COLO668 (cell line): ENCODE data around the gene PELI2.

Experiments used
- DNase-seq: peaks from one replicate; lab custom pipeline; 2025; ENCODE audit not compliant: unreplicated experiment; lab: John Stamatoyannopoulos, UW

Gene PELI2

DNA sequence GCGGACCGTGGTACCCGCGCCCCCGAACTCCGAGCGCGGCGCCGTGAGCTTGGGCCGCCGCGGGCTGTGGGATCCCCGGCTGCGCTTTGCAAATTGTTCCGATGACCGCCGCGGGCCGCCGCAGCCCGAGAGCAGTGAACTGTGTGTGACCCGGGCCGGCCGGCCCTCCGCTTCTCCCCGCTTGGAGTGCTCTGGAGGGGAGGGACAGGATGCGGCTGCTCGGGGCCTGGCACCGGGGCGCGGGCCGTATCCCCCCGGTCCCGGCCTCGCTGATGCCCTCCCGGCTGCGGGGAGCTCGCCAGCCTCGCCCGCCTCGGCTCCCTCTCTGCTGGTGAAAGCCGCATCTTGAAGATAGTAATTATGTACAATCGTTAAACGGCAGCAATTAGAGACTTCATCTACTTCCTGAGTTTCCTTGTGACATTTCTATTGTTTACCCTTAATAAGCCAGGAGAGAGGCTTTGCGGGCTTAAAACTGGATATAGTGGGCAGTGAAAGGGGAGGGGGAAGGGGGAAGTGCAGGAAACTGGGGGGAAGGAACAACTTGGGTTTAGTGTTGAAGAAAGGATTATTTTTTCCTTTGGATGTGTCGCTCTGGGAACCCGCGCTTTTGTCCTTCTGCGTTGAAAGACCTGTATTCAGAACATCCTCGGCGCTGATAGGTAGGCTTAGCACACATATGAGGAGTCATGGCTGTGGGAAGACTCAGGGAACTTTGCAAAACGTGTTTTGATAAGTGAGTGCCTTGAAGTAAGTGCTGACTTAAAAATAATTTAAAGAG is 1.2 kb downstream of the PELI2 start:
- peak; percentile 83 for DNase-seq

DNA sequence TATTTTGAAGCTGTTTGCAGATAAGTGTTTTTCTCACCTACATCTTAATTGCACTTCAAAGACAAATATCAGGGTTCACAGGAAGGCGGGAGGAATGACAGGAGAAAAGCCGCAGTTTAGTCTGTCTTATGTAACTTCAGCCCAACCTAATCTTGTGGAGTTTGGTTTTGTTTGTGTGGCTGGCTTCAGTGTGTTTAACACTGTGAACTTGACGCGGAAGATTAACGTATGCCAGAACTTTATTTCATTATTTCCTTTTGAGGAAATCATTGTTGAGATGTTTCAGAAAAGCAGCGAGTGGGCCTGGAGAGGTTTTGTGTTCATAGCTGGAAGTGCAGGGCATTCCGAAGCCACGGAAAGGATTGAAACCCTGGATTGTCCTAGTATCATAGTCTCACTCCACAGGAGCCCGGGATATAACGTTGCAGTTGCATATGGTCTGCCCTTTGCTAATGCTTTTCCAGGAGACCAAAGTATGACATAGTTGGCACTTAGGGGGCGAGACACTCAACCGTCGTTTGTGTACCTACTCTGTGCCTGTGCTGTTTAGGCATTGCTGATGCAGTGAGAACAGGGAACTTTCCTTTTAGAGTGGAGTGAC is 2.0 kb downstream of the PELI2 start:
- peak; percentile 56 for DNase-seq

DNA sequence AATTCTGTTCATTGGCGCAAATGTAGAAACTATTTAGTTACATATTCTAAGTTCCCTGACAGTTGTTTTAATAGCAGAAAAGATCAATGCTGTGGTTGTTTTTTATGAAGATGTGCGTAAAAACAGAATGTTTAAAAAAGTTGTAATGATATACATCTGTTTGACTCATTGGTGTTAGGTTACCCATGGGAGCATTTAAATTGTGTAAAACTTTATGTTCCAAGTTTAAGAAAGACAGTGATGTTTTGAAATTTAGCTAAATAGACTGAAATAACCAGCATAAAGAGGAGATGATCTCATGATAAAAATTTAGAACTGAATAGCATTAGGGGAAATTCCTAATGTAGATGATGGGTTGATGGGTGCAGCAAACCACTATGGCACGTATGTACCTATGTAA is 3.6 kb downstream of the PELI2 start:
- no peak for DNase-seq

DNA sequence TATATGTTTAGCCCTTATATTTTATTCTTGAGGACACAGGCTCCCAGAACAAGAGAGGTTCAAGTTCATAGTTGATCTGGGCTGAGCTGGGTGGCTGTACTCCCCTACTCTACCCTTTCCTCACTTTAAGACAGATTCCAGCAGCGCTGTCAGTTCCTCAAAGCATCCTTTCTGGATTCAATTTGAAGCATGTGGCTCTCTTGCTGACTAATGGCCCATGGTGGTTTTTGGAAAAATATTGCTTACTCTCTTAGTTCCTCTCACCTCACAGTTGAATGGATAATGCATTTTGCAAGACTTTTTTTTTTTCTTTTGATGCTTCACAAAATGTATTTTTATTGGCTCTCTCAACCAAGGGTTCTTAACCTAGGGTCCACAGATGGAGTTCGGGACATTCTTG is 4.1 kb downstream of the PELI2 start:
- DNase-seq, result no peak

DNA sequence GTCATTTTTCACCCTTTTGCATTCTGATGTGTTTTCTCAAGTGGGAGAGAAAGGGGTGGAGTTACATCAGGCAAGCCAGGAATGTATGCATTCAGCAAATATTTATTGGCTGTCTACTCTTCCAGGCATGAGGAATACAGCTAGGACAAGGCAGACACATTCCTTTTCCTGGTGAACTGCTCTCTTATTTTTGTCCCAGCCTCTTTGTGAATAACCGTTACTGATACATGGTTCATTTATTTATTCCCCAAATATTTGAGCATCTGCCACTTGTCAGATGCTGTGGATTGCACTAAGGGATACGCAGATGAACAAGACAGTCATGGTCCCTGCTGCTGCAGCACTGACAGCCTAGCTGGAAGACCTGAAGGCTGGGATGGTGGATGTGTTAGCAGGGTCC is 6.1 kb downstream of the PELI2 start:
- DNase-seq, result no peak

DNA sequence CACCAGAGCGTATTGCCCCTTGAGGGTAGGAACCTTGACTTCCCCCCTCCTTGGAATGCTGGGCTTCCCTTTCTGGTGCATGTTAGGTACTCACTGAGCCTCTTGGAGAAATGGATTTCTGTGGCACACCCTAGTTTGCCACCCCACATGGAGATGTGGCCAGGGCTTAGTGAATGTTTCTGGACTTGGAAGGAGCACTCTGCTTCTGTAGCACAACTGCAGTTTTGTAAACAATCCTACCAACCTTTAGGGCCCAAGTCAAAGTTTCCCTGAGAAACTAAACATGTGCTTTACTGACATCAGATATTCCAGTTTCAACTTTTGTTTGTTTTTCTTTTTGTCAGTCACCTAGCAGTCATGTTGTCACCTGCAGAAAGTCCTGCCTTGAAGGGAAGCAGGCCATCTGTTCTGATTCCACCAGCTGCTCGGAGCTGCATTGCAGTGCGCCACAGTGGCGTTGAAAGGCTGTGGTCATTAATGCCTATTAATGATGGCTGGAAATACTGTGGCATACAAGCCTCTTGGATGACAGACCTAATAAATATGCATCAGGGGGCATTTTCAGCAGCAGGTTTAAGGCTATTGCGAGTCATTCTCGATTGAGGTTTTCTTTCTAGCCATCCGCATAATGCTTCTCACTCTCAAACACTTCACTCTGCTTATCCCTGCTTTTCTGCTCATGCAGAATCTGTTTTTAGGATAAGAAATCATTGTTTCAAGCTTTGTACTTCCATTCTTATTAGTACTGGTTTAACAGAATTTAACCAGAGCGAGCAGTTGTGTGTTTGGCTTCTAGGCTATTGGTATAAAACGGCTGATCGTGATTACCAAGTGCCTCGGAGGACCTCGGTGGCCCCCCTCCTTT is 7.8 kb downstream of the PELI2 start:
- DNase-seq, result peak; percentile 77

DNA sequence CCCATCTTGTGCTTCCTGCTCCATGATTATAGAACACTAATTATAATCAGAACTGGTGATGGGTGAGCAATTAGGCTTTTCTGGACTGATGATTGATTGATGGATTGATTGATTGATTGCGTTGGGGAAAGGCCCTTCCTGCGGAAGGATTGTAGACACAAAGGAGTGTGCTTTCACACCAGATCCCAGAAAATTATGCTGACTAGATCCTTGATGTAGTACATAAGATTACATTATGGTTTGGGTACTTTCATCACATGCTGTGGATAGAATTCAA is 8.4 kb downstream of the PELI2 start:
- no peak for DNase-seq

DNA sequence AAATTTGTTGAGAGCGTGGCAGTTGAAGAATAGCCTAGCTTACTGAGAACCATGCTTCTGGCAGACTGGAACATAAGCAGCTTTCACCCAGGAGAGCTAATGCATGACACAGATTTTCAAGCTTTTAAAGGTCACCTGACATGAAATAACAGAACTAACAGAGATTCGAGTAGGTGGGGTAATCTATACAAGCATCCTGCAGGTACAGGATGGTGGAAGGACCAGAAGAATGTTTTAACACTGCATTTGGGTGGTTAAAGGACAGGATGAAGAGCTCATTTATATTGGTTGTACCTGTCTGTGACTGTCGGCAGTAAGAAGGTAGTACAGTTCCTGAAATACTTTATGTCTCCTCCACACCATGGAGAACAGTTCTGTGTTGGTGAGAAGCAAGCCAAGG is 8.9 kb downstream of the PELI2 start:
- no peak for DNase-seq

DNA sequence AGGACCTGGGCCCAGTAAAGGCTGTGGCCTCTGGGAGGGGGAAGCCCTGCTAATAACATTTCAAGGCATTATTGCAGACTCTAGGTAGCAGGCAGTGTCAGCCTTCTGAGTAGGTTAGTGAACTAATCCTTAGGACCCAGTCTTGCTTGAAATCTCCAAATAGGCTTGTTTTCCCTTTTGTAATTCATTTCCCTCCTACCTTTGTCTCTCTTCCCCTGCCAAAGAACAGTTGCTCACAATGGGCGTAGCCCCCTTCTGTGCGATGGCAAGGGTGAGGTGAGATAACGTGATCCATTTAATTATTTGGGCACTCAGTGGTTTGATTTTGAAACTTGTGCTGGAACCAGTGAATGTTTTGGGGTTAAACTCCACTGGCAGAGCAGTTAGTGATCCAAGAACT is 10.9 kb downstream of the PELI2 start:
- no peak for DNase-seq

DNA sequence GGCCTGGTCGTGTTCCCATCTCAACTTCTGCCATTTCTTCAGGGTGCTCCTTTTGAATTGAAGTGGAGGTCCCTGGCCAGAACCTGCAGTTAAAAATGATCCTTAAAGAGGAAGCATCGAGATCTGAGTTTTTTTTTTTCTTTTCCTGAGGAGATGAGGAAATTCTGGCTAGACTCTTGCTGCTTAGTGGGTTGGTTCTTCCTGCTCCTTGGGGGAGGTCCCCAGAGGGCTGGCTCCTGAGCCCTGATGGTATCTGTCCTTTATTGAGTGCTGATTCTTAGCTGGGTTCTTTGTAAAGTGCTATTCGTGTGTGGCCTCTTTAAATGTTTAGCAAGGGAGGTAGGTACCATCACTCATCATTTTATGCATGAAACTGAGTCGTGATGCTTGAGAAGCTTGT is 11.7 kb downstream of the PELI2 start:
- DNase-seq, result no peak

DNA sequence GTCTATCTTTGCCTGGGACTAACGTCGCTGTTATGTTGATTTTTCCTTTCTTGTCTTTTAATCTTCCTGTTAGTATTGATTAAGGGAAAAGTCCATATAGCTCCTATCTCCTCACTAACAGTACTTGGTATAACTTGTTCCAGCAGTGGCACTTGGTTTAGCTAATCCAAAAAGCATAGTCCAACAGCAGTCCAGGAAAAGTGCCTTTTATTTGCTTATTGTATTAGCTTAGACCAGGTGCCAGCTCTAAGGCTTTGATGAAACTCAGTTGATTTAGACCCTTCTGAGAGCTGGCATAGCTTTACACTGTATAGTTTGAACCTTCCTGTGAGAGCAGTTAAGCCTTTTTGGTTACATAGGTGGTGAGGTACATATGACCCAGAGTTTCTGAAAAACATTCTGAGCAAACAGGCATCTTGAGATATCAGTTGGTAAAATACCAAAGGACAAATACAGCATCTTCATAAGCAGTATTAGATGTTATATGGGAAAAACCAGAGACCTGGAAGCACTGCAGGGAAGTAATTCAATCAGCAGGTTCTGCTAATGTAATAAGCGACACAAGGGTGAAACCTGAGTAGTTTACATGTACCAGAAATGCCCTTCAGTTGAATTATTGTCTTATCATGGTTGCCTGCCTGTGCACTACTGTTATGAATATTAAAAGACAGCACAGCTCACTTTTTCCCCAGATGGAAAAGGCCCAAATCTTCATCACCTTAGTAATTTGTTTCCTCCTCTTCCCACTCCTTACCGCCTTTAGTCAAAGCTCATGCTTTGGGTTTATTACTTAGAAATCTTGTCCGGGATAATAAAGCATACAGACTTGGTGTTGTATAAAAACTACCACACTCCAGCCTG is 13.0 kb downstream of the PELI2 start:
- no peak for DNase-seq

DNA sequence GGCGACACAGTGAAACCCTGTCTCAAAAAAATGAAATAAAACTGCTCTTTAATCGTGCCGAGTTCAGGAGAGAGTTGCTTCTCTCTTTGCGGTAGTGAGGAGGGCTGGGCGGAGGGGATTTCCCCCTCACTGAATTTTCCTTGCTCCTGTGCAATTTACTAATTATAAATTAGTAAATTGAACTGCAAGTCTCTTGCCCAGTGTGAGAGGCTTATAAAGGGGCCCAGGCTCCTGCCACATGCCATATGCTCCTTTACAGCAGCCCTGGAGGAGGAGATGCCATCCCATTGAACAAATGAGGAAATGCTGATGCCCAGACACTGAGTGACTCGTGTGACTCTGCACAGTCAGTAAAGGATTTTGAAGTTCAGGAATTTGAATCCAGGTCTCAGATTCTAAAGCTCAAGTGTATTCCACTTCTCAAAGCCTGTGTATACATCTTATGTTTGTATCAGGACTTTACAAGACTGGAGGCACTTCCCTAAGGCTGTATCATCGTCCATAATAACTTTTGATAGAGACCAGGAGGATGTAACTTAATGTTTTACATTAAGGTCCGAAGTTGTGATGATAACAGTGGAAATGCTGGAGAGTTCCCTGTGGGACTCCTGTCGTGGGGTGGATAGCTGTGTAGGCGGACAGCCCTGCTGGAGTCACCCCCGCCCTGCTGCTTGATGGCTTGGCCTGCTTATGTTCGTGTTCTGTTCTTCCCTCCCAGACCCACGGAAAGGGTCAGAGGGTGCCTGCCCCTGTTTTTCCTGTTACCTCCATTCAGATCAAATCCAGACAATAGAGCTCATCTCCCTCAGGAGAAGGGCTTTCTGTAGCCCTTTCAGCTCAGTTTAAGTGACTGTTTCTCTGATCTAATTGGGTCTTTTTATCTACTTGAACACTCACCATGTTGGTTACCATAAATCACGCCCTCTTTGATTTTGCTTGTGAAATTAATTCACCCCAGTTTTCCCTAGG is 13.9 kb downstream of the PELI2 start:
- no peak for DNase-seq

DNA sequence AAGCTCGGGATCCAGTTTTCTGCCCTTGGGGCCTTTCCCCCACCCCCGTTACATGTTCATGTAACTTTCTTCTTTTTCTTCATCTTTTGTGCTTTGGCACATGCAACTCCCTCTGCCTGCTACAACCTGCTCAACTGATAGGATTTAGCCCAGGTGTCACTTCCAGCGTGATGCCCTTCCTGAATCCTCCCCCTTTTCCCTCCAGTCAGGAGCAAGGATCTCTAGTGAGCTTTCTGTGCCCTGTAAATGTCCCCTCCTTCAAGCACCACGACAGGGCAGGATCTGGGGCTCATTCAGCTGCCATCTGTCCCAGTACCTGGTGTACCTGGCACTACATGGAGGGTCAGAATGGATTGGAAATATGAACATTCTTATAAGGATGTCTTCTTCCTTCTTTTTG is 15.3 kb downstream of the PELI2 start:
- DNase-seq, result no peak

DNA sequence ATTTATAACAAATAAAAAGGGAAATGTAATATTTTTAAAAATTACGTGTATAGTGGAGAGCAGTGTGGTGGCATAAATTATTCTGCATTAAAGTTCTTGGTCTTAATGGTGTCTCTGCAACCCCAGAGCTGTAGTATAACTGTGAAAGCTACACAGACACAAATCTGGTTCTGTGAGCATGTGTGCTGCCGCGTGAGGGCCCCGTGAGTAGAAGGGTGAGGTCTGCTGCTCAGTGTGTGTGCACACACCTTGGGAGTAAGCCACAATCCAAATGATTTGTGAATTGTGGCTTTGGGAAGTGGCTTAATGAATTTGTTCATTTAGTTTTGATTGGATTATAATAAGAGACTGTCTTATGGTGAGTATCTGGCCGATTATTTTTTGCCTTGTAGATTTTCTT is 16.8 kb downstream of the PELI2 start:
- DNase-seq, result no peak

DNA sequence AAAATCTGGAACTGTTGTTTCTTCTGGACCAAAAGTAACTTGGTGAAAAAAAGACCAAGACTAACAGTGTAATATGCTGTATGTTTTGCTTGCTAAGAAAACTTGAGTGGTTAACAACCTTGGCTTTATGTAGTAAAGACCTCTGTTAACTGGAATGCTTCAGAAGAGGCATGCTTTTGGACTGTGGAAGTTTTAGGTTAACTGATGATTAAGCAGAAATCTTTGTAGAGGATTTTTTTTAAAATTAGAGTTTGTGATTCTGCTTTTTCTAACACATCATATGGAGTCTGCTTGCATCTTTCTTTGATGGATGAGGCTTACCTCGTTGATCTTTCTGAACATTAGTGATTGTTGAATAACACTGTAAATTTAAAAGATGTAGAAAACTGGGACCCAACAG is 17.5 kb downstream of the PELI2 start:
- no peak for DNase-seq

DNA sequence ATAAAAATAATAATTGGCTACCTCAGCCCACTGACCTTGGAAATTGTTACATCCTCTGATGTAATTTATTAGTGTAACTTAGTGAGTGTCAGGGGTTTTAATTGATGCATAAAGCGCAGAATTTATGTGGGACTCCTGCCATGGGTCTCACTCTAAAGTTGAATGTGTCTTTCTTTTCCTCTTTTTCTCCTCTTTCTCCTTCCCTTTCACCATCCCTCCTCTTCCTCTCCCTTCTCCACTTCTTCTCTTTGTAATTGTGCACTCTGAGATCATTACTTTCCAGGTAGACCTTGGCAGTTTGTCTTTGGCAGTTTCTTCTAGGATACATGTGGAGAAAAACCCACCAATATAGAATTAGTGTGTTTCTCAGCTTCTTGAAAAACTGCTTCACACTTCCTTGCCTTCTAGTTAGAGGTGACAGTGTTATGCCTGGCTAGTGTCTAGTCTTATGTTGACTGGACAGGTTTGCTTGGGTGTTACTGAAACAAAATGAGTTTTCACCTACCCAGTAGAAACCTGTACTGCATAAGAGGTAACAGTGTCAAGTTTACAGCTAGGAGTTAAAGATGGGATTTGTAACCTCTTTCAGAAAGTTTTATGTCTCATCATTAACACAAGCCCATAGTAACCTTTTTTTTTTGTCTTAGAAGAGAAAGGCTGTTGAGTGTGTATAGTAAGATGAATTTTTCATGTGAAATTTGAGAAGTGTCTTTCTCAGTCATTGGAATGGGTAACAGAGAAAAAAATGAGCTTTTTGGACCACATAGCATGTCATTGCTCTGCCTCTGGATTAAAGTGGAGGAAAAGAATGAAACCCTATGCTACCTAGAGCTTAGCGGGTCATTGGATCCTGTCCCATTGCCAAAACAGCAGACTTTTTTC is 18.6 kb downstream of the PELI2 start:
- DNase-seq, result no peak

DNA sequence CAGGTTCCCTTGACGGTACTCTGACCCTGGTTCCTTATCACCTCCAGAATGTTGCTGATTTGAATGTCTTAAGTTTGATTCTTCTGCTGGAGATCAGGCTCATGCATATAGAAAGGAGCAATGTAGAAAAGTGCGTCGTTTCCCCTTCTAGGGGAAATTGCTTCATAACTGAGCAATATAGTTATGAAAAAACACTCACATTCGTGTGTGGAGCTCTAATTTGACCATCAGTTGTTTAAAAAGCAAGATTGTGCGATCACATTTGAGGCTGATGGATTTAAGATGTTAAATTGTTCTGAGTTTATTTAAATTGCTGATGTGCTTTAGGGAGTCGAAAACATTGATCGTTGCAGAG is 19.2 kb downstream of the PELI2 start:
- no peak for DNase-seq

DNA sequence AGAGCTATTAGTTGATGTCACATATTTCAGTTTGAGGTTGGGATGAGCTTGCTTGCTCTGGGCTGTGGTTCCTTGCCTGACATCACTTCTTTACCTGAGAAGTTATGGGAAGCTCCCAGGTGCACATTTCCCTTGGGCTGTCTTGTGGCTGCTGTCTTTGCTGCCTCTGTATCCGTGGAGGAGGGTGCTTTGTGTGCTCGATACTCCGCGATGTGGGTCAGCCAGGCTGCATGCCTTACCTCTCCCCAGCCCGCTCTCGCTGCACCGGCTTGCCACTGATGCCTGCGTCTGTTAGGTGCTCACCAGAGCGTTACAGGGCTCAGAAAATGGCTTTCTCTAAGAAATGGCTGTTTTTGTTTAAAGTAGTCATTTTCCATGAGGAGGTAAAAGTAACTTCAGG is 19.6 kb downstream of the PELI2 start:
- no peak for DNase-seq

DNA sequence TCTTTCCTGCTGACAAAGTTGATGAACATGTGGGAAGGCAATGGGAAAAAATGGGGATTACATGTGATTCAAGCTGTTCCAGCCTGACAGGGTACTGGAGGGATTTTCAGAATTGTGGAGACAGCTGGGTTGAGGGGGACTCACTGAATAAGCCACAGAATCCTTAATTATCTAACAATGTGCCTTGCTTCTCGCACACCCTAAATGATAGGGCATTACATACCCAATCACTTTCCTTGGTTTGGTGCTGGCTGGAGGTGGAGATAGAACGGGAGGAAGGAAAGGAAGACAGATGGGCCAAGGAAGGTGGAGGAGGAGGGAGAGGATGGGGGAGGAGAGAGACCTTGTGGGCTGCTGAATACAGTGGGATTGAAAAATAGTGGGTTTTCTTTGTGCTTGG is 20.7 kb downstream of the PELI2 start:
- no peak for DNase-seq
